NCI-H524 (cell line): ENCODE results near the gene FBN1.

Source experiments
- DNase-seq, 2 experiments: peaks; one replicate each; lab custom pipeline; 2025; lab: John Stamatoyannopoulos, UW

Gene FBN1

DNA sequence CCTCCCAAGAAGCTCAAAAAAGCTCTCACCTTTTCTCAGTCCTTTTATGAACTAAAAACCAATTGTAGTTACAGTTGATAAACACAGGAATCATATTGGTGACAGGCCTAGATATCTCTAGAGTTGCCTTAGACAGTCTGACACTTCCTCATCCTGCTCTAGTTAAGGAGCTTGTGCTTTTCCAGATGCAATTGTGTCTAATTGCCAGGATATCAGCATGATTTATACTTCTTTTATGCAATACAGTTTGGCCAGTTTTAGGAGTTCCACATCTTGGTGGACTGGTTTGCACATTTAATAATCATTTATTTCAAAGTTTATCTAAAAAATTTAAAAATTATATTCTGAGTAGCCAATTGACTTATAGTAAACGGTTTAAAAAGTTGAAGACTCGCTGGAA lies 218.6 kb downstream of the FBN1 start:
- DNase-seq, result no peak

DNA sequence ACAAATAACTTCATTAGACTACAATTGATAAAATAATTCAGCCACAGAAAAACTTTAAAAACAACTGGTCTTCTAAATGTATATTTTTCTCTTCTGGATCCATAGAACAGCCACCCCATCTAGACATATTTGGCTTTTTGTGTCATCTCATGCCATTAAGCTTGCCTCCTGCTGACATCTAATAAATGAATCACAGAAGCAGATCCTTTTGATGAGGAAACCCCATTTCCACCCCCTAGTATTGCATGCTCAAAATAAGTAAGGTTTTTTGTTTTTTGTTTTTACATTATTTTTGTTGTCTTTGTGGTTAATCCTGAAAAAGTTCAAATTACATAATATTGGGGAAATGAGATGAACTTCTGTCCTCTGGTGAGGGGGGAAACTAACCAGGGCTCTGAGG lies 219.5 kb downstream of the FBN1 start:
- DNase-seq, result no peak

GRCh38 chr15:48425051-48425450 lies 220.5 kb downstream of the FBN1 start:
- DNase-seq, result no peak

DNA sequence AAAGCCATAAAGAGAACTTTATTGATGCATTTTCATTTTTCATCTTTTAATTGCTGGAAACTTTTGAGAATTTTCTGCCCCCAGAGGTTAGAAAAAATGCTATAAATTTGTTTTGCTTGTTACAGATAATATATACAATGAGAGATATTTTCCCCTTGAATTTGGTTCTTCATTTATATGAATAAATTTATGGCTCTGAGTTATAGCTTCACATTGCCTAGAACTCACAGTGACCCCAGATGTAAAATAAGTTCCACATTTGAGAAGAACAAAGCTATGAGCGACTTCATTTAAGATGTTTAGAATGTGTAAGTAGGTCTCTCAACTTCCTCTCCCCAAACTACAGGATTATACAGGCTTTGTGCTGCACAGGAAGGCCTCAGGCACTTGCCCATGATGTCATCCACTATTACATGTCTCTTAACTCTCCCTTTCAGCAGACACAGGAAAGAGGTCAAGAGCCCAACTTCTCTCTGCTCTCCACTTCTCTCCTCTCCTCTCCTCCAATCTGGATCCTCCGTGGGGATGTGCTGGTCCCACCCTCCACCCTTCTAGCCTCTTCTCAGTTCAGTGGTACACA lies 221.5 kb downstream of the FBN1 start:
- DNase-seq, result no peak

DNA sequence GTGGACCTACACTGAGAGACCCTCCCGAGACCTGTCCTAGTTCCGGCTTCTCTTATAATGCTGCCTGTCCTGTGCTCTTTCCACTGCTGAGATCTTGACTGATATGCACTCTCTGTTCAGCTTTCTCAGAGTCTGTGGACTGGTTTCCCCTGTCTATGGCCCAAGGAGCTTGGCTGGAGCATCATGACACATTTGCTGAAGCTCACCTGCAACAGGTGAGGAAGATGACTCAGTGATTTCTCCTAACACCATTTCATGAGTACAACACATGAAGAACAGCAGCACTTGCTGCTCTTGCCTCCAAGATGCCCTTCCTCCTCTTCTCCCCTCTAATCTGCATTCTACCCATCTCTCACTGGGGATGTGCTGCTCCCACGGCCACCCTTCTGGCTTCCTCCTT lies 222.2 kb downstream of the FBN1 start:
- DNase-seq, result no peak

DNA sequence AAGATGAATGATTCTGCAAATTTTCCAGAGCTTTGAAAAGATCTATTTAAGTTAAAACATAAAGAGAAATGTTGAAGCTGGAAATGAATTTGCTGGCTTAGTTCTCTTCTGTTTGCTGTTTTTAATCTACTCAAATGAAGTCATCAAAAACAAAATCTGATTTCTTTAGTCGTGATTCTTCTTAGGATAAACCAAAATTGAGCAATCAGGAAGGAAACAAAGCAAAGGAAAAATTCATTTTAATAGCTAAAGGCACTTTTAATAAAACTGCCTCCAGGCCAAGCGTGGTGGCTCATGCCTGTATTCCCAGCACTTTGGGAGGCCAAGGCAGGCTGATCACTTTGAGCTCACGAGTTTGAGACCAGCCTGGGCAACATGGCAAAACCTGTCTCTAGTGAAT lies 223.1 kb downstream of the FBN1 start:
- no peak for DNase-seq

DNA sequence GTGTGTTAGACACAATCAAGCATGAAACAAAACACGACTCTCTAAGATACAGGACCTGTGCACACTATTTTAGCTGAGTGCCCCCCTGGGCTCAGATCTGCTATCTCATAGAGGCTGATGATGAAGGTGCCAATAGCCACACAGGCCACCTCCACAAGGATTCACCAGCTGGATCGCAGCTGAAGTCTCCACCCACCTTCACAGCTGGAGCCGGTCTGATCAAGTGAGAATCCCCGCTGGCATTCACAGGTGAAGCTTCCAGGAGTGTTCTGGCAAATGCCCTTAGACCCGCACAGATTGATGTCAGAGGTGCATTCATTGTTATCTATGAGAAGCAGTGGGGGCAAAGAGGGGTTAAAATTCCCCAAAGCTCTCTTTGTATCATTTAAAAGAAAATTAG lies 224.1 kb downstream of the FBN1 start:
- DNase-seq, result no peak

DNA sequence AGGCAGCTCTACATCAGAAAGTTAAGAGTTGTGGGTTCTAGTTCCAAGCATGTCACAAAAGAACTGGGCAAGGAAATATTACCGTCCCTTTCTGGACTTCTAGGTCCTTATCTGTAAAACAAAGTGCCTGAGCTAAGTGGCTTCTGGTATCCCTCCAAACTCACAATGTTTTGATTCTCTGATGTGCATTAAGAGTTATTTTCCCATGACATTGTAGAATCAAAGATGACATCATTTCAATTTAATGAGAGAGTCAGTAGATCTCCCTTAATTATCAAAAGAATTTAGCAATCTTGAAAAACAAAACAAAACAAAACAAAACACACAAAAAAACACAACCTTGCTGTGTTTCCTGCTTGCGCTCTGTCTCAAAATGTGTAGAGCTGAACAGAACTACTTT lies 225.6 kb downstream of the FBN1 start:
- no peak for DNase-seq

DNA sequence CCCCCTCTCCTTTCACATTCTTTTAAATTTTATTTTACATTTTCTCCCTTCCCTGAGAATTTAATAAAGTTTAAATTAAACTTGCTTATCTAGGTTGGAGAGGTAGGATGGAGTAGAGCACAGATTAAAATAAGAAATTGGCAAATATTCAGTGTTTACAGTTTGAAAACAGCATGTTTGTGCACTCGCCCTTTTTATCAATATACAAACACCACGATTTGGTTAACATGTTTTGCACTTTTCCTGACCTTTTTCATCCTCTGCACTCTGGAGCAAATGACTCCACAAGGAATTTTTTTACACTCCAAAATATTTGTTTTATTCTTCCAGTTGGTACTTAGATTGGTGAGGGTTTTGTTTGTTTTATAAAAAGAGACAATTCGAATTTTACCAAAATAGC lies 227.2 kb downstream of the FBN1 start:
- no peak for DNase-seq

GRCh38 chr15:48416301-48416700 lies 229.2 kb downstream of the FBN1 start:
- no peak for DNase-seq

DNA sequence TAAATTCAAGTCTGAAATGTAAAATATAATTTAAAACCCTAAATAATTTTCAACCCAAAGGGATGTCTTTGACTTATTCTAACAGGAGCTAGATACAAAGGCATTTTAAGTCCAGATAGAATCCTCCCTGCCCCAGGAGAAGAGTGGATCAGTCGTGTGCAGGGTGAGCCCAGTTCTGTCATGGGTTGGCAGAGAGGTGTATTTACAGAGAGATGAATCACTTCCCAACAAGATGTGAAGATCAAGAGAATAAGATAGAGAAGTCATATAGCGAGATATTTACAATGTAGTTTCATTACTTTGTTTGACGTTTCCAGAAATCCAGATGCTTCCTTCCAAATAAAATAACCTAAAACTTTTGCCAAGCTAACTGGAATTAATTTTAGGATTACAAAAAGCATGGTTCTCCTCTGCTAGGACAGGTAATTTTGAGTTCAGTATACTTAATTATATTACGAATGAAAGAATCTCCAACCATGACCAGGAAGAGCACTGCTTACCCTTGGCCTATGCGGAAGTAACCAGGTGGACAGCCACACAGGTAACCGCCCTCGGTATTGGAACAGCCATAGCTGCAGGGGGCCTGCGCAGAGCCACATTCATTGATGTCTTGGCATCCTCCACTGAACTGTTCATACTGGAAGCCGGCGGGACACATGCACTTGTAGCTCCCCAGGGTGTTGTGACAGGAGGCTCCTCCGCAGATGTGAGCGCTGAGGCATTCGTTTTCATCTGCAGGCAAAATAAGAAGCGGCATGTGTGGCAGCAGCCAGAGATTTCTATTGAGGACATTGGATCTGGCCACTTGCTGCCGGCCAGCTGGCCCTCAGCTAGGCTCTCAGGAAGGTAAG lies 230.2 kb downstream of the FBN1 start:
- DNase-seq, result no peak

DNA sequence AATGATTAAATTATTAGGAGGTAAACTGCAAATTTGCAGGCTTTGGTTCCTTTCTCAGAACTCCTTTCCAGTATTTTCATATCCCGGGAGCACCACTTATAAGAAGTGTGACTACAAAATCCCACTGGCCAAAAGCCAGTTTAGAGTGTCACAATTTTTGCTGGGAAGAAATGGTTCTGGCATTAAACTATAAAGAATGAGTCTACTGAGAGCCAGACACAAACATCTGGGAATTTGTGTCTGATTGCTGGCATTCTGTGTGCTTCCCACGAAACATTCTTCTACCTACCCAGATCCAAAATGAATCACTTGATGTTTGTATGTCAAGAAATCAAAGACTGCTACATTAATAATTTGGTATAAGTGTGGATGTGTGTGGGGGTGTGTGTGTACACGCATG lies 231.5 kb downstream of the FBN1 start:
- no peak for DNase-seq

- DNase-seq, result no peak
Observed at GRCh38 chr15:48413304-48413703, 232.2 kb downstream of the FBN1 start.

- no peak for DNase-seq
Observed at GRCh38 chr15:48411971-48412591, 233.4 kb downstream of the FBN1 start.

DNA sequence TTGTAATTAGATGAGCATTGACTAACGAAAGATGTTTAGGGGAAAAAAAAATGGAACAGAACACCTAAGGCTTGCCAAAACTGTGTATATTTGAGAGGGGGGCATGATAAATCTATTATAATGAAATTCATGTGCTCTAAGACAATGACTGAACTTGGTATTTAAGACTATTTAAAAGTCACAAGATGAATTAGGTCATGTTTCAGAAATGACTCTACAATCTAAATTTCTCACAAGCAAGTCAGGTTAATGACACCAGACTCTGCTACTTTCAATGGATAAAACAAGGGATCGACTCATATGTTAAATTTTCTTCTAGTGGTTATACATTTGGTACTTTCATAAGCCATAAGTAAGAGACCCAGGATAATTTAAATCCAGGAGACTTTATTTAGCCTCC lies 235.9 kb downstream of the FBN1 start:
- no peak for DNase-seq

DNA sequence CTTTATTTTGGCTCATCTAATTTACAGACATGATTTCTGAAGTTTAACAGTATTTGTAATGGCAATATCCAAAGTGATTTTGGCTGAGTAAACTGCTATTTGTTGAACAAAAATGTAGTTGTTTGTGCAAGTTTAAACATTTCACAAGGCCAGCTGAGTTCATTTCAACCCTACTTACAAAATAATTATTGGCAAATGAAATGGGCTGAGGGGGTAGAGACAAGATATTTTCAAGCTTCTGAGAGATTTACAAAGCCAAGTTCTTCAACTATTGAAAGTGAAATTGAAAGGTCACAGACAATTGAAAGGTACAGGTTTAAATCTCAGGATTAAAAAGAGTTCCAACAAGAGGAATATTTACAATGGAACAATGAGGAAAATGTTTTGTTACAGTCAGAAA lies 237.2 kb downstream of the FBN1 start:
- no peak for DNase-seq

DNA sequence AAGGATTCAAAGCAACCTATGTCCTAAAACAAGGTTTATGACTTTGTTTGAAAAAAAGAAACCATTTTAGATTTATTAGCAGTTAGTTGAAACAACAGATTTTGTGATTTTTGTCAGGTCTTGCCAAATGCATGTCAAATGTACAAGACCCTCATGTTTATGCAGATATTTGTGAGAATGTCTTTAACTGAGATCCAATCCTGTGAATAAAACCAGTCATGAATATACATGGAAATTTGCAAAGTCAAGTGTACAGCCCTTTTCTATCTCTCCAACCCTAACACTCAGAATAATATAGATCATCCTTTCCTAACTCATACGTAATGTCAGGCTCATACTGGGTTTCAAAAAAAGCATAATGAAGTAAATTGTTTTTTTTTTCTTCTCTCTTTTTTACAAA lies 237.9 kb downstream of the FBN1 start:
- DNase-seq, result no peak

- no peak for DNase-seq
Observed at GRCh38 chr15:48406911-48407310, 238.6 kb downstream of the FBN1 start.

DNA sequence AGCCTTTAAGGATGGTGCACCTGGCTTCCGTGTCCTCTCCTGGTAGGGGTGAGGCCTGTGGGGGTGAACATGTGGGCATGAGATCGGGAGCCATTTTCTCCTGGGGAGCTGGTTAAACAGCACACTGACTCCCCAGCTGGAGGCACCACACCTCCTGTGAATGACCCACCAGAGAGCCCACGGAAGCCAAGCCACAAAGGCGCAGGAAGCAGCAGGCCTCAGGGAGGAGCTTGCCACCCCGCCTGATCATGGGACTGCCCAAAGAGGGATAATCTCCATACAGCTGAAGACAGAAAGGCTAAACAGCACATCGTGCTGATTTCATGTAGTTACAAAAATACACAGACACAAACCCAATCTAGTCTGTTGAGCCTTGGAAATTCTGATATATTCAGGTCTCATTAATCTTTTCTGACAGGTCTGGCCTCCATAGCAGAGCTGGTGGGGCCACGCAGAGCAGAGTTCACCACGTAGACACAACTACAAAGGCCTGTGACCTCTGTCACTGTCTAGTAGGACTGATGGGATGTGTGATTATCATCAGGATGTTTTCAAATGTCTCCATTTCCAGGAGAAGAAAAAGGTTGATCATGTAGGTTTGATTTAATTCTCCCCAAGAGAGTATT lies 239.1 kb downstream of the FBN1 start:
- DNase-seq, result no peak

DNA sequence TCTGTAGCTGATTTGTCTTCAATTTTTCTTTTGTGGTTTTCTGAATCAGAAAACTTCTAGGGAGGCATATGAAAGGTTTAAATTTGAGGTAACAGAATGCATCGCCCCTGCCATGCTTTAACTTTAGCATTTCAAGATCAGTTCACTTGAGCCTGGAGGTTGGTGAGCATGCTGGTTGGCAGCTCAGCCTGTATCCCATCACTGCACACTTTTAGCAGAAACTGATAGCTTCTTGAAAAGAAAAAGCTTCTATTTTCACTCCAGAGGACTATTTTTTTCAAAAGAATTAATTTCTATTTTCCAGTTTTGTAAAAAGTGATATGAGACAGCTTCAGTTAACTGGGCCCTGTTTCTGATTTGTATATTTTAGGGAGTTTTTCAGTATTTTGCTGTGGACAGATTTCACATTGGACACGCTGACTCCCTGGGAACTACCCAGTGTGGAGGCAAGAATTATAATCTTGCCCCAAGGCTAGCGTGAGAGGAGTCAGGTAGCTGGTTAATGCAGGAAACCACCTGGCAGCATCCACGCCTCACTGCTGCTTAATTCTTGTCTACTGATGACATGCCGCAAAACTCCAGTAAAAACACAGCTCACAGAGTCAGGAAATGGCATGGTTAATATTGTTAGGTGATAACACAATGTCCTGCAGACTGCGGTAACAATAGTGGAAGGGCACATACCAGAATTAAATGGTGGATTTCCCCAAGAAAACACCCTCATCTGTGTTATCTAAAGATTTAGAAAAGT lies 242.9 kb downstream of the FBN1 start:
- no peak for DNase-seq

GRCh38 chr15:48400086-48400485 lies 245.4 kb downstream of the FBN1 start:
- no peak for DNase-seq

DNA sequence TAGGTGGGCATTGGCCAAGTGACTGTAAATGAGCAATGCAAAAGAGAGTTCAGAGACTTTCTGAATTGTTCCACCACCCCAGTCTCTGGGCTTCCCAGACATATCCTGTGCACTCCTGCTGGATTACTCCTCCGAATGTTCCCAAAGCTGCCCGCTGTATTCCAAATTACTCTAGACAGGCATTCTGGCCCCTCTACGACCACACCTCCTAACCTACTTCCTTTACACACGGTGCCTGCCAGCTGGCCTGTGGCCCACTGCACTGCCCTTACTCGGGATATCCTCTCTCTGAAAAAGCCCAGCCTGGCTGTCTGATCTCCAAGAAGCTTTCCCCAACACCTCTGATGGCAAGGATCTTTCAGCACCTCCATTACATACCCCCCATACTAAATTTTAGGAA lies 247.7 kb downstream of the FBN1 start:
- no peak for DNase-seq
